ENCODE measurements around the gene FAT1. TPM values are rescaled to one million over a fixed set of nuclear protein-coding genes. Genes with fewer than 3 reads are reported as not detected.

Gene FAT1
- polyA plus RNA-seq, 1 experiment = 489 TPM

GRCh38 chr4:186685767-186686183 is 37.9 kb downstream of the FAT1 start:
- H3K4me3 ChIP-seq (ENCODE audit: low read depth, low read length) = no peak overlapping the region
- peaks cover 3% of the 10 kb centered on the region; the same call in 1 of the 2 replicates for H3K36me3 ChIP-seq (ENCODE audit: control insufficient read depth, insufficient read depth, low read length)
- H3K27me3 ChIP-seq (ENCODE audit: control insufficient read depth, insufficient read depth, low read length) = no peaks in the 10 kb centered on the region
- CTCF ChIA-PET = interaction anchor here (0.8 to 1.3 kb wide), 2 partner anchors 14 to 33 kb away, joined by 3 read pairs; no protein-coding TSS in a partner anchor
- TF ChIP-seq, protein P1, sequence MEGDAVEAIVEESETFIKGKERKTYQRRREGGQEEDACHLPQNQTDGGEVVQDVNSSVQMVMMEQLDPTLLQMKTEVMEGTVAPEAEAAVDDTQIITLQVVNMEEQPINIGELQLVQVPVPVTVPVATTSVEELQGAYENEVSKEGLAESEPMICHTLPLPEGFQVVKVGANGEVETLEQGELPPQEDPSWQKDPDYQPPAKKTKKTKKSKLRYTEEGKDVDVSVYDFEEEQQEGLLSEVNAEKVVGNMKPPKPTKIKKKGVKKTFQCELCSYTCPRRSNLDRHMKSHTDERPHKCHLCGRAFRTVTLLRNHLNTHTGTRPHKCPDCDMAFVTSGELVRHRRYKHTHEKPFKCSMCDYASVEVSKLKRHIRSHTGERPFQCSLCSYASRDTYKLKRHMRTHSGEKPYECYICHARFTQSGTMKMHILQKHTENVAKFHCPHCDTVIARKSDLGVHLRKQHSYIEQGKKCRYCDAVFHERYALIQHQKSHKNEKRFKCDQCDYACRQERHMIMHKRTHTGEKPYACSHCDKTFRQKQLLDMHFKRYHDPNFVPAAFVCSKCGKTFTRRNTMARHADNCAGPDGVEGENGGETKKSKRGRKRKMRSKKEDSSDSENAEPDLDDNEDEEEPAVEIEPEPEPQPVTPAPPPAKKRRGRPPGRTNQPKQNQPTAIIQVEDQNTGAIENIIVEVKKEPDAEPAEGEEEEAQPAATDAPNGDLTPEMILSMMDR (IDR thresholded peaks at IDR 0.05; ENCODE audit: insufficient read depth, low read depth, low read length) = no peak
- DNase-seq (ENCODE audit: low read depth) = peak; percentile 75
- POLR2A ChIA-PET = no interaction called here

GRCh38 chr4:186684889-186685309 is 38.8 kb downstream of the FAT1 start:
- DNase-seq (ENCODE audit: low read depth) = no peak
- ChIA-PET CTCF (no interaction called here), POLR2A (interaction anchor here (0.7 kb wide), 1 partner anchor 927 kb away, joined by 3 read pairs; no protein-coding TSS in a partner anchor)

DNA sequence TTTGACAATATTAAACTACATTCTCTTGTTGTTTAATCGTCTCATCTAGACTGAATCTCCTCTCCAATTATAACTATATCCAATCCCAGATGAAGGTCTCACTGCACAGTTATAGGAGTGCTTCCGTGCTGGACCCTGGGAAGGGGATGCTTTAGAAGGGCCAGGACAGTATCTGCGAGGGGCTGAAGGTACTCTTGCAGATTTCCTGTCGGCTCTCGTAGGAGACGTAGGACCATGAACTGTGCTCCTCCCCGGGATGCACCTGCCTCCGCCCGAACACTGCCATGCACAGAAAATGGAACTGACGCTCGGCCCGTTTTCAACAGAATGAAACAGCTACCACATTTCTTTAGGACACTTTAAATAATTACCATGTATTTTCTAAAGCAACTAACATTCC is 39.4 kb downstream of the FAT1 start:
- ChIA-PET CTCF (no interaction called here), POLR2A (no interaction called here)
- TF ChIP-seq, protein P1 (IDR thresholded peaks at IDR 0.05; ENCODE audit: insufficient read depth, low read depth, low read length) = no peak

More at GRCh38 chr4:186684889-186685309, 38.8 kb downstream of the FAT1 start:
- H3K4me3 ChIP-seq (ENCODE audit: low read depth, low read length) = no peak overlapping the region
- H3K27me3 ChIP-seq (ENCODE audit: control insufficient read depth, insufficient read depth, low read length) = no peaks in the 10 kb centered on the region
- TF ChIP-seq, protein P1 (IDR thresholded peaks at IDR 0.05; ENCODE audit: insufficient read depth, low read depth, low read length) = no peak
- H3K36me3 ChIP-seq (ENCODE audit: control insufficient read depth, insufficient read depth, low read length) = peaks cover 2% of the 10 kb centered on the region; the same call in 1 of the 2 replicates

GRCh38 chr4:186680641-186681040 is 43.0 kb downstream of the FAT1 start:
- TF ChIP-seq, protein P1 (IDR thresholded peaks at IDR 0.05; ENCODE audit: insufficient read depth, low read depth, low read length) = no peak
- ChIA-PET POLR2A (no interaction called here), CTCF (interaction anchor here (1.4 kb wide), 1 partner anchor 21 kb away, joined by 3 read pairs; no protein-coding TSS in a partner anchor)
- H3K36me3 ChIP-seq (ENCODE audit: control insufficient read depth, insufficient read depth, low read length) = peaks cover 2% of the 10 kb centered on the region; the same call in 1 of the 2 replicates
- DNase-seq (ENCODE audit: low read depth) = no peak
- H3K4me3 ChIP-seq (ENCODE audit: low read depth, low read length) = no peak overlapping the region
- H3K27me3 ChIP-seq (ENCODE audit: control insufficient read depth, insufficient read depth, low read length) = no peaks in the 10 kb centered on the region

More for the DNA sequence above, 39.4 kb downstream of the FAT1 start:
- no peak overlapping the region for H3K4me3 ChIP-seq (ENCODE audit: low read depth, low read length)
- peaks cover 2% of the 10 kb centered on the region; the same call in 1 of the 2 replicates for H3K36me3 ChIP-seq (ENCODE audit: control insufficient read depth, insufficient read depth, low read length)
- DNase-seq (ENCODE audit: low read depth) = no peak
- H3K27me3 ChIP-seq (ENCODE audit: control insufficient read depth, insufficient read depth, low read length) = no peaks in the 10 kb centered on the region

- CTCF ChIA-PET = no interaction called here
- 0 out of 2 replicates have a peak, but pooled peaks cover 1% of the 10 kb centered on the region for H3K36me3 ChIP-seq (ENCODE audit: control insufficient read depth, insufficient read depth, low read length)
- POLR2A ChIA-PET = interaction anchor here (0.6 to 0.7 kb wide), 3 partner anchors 41 to 788 kb away, joined by 3 to 5 read pairs (median 3); no protein-coding TSS in a partner anchor
- TF ChIP-seq, protein P1 (IDR thresholded peaks at IDR 0.05; ENCODE audit: insufficient read depth, low read depth, low read length) = no peak
- DNase-seq (ENCODE audit: low read depth) = peak; percentile 70
- no peak overlapping the region for H3K4me3 ChIP-seq (ENCODE audit: low read depth, low read length)
- H3K27me3 ChIP-seq (ENCODE audit: control insufficient read depth, insufficient read depth, low read length) = no peaks in the 10 kb centered on the region
Measured at GRCh38 chr4:186676531-186677161, 47.0 kb downstream of the FAT1 start.

Data from BJ (cell line).